Activated gamma-delta T cell treated with anti-CD3 and anti-CD28 coated beads, Interleukin-2, amount 50 U/mL, for 16 hours (primary cell): Measurements from ENCODE around the gene ARL15.
A peak's percentile ranks its signal among the peaks of the same experiment; 100 is the strongest.
"Not testable (repeated sequence)": the region's sequence is repeated elsewhere in the genome, so short reads cannot be mapped to it uniquely, and the experiment has no call there.

ENCODE experiments used
- DNase-seq: peaks from one replicate; pipeline ENCODE4 v3.0.0-alpha.2; 2020; ENCODE audit warnings: low read depth

Gene ARL15

GRCh38 chr5:54310433-54311175 is at the start of gene ARL15:
Gene ARL15, minus strand, starts transcription at chr5:54310573.
- DNase-seq = peak; percentile 95

DNA sequence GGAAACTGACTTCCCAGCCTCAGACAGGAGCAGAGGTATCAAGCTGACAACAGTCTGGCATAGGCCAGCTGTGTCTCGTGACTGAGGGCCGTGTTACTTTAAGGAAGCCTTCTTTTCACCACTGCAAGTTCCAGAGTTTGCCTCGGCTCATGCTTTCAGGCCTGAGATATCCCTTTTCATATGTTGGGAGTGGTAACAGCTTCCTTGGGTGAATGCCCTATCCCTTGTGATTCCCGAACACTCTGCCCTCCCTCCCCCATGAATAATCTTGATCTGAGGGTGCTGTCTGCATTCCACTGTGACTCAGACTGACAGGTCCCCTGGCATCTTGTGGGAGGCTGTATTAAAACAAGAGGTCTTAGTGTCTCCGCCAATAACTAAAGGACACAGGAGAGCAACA is 49.7 kb upstream of the ARL15 start:
- DNase-seq = no peak

DNA sequence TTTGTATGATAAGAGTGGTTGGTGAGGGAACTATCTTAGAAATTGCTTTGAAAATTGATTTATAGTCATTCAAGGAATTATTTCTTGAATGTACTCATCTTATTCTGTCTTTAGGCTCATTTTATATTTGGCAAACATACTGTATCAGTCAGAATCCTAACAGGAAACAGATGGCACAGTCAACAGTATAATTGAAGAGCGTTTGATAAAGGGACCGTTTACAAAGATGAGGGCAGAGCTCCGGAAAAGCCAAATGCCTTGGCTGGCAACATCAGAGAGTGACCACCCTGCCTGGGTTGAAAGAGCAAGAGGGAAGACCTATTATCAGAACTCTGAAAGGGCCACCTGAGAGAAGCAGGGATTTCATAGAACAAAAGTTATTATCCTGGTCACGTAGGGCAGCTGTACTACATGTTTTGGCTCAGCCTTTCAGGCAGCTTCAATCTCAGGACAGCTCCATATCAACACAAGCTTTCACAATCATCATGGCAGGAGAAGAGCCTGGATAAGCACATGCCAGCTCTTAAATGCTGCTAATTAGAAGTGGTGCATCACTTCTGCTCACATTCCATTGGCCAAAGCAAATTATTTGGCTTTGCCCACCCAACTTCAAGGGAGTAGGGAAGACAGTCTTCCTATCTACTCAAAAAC is 47.2 kb upstream of the ARL15 start:
- no peak for DNase-seq

DNA sequence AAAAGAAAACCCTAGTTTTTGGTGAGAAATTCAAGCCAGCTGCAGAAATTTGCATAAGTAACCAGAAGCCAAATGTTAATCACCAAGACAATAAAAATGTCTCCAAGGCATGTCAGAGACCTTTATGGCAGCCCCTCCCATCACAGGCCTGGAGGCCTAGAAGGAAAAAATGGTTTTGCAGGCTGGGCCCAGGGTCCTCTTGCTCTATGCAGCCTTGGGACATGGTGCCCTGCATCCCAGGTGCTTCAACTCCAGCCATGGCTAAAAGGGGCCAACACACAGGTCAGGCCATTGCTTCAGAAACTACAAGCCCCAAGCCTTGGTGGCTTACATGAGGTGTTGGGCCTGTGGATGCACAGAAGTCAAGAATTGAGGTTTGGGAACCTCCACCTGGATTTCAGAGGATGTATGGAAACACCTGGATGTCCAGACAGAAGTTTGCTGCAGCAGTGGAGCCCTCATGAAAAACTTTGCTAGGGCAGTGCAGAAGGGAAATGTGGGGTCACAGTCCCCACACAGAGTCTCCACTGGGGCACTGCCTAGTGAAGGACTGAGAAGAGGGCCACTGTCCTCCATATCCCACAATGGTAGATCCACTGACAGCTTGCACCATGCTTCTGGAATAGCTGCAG is 43.7 kb upstream of the ARL15 start:
- not testable (repeated sequence) for DNase-seq

DNA sequence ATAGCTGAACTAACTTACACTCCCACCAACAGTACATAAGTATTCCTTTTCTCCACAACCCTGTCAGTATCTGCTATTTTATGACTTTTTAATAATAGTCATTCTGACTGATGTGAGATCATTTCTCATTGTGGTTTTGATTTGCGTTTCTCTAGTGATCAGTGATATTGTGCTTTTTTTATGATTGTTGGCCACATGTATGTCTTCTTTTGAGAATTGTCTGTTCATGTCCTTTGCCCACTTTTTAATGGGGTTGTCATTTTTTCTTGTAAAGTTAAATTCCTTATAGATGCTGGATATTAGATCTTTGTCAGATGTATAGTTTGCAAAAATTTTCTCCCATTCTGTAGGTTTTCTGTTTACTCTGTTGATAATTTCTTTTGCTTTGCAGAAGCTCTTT is 42.2 kb upstream of the ARL15 start:
- DNase-seq = not testable (repeated sequence)

DNA sequence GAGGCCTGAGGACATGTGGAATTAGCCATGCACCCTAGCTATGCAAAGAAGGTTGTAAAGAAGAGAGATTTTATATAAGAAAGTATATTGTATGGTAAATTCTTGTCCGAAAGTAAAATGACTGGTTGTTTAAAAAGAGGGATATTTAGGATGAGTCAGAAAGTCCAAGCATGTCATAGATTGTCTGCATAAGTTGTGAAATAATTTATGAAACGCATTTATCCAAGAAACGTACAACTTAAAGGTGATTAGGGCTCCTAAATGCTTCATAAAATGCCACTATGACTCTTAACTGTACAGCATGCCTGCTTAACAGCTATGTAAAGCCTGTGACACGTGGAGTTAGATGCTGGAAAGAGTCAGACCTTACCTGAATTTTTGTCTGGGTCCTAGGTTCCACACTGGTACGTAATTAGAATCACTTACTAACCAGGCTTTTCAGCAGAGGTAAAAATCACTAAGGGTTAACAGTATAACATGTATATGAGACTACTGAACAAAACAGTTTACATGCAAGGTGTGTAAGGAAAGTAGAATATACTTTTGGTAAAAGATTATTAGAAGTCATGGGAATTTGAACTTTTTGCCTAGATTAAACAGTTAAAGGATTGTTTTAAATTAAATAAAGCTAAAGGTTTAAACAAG is 37.0 kb upstream of the ARL15 start:
- DNase-seq = no peak

DNA sequence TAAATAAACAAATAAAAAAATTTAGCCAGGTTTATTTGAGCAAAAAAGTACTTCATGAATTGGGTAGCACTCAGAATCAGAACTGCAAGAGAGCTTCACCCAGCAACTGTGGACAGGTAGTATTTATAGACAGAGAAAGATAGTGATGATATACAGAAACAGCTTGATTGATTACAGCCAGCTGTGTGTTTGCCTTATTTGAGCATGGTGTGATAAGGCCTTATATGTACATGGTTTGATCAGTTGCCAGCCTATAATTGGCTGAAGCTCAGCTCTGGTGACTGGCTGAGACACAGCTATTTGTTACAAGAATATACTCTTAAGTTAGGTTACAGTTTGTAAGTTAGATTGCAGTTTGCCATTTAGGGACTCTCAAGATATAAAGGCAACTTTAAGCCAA is 34.3 kb upstream of the ARL15 start:
- DNase-seq = no peak

DNA sequence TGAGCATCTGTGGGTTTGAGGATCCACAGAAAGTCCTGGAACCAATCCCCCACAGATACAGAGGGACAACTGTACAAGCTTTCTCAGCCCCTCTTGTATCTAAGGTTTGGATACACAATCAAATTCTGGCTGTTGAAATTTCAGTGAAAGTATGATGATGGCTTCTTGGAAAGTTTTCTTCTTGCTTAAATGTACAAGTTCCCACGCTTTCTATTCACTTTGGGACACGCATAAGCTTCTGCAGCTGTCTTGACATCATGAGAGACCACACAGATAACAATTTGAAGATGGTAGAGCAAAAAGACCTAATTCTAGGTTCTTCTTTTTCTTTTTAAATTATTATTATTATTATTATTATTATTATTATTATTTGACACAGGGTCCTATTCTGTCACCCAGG is 31.6 kb upstream of the ARL15 start:
- no peak for DNase-seq

DNA sequence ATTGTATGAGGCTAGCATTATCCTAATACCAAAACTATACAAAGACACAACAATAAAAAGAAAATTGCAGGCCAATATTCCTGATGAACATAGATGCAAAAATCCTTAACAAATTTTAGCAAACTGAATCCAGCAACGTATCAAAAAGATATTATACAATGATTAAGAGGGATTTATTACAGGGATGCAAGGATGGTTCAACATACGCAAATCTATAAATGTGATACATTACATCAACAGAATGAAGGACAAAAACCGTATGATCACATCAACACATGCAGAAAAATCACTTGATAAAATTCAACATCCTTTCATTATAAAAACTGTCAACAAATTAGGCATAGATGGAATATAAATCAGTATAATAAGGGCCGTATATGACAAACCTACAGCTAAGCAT is 27.1 kb upstream of the ARL15 start:
- no peak for DNase-seq

GRCh38 chr5:54332720-54333119 is 22.3 kb upstream of the ARL15 start:
- no peak for DNase-seq

DNA sequence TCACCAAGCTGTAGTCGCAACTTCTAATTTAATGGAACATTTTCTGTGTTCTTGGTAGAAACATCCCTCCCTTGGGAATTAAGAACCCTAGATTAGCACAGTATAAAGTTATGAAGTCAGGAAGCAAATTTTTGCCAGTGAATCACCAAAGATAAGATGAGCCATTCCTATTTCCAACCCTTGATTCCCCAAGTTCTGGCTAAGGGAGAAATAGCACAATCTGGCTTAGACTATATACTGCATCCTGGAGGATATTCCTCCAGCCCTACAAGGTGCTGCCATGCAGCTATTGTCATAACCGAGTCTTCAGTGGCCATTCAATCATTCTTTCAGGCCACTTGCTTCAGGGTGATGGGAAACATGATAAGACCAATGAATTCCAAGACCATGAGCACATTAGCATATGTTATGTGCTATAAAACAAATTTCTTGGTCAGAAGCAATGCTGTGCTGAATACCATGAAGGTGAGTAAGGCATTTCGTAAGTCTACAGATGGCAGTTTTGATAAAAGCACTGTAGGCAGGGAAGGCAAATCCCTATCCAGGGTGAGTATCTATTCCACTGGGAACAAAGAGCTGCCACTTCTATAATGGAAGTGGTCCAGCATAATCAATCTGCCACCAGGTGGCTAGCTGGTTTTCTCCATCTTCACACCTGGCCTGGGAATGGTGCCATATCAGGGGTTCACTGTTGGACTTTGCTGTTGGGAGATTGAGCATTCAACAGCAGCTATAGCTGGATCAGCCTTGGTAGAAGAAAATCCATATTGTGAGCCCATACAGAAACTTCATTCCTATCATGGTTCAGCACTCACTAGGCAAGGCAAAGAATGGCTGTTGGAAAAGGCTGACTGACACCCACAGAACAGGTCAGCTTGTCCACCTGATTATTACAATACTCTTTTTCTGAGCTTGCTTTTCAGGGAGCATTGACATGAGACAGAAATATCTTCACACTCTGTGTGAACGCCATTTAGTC is 19.6 kb upstream of the ARL15 start:
- DNase-seq = no peak

GRCh38 chr5:54326662-54327270 is 16.4 kb upstream of the ARL15 start:
- DNase-seq = no peak

DNA sequence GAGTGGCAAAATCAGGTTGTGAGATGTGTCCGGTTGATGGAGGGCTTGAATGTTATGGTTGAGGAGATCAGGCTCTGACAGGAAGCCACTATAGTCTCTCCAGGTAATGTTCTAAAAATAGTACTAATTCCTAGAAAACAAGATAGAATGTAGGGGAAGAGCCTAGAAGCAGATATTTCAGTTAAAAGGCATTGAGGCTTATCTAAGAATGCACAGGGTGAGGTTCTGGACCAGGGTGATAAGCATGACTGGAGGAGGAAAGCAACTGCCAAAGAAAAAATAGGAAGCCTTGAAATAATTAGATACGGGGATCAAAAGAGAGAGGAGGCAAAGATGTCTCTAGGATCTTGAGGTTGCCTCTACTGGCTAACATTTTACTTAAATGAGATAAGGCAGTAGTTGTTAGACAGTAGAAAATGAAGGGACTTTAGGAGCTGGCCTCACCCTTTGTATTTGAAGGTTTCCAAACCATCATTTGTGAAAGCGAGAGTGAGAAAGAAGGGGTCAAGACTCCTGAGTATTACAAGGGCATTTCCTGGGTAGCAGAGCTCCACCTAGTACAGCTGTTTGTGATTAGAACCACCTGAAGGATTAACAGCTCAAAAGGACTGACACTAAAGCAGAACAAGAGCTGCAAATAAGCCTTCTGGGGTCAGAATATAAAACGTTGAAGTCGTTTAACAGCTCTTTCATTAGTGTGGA is 15.4 kb upstream of the ARL15 start:
- DNase-seq = no peak

DNA sequence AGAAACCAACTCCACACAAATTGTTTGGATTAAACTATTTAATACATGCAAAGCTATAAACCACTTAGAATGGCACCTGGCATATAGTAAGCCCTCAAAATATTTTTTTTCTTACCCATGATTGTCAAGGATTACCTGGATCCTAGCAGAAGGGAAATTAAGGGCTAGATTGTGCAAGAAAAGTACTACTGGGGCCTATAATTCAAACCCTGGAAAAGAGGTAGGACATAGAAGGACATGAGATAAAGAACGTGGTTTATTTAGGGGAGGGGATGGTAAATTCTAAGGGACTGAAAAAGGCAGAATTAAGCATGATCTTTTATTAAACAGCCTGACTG is 14.9 kb upstream of the ARL15 start:
- no peak for DNase-seq

DNA sequence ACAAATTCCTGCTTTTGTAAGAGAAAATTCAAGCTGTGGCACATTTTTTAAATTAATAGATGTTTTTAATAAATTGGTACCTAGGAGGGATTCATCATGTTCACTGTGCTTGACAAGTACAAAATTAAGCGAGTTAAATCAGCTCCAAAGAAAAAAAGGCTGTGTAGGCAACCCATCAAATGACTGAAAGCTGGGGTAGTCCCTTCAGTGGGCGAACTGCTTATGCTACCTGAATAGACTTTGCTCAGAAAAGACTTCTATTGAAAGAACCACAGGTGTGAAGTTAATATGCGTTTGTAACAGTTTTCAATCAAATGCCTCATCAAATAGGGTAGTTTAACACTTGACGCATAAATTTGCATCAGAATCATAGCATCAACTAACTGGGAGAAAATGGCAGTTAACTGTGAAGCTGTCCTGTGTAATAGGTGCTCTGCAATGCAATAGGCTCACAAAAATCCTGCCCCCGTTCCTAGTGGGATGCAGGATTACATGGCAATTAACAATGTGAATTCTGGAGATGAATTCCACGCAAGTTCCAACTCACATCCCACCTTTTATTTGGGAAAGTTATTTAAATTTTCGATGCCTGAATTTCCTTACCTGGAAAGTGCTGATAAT is 14.4 kb upstream of the ARL15 start:
- DNase-seq = no peak

DNA sequence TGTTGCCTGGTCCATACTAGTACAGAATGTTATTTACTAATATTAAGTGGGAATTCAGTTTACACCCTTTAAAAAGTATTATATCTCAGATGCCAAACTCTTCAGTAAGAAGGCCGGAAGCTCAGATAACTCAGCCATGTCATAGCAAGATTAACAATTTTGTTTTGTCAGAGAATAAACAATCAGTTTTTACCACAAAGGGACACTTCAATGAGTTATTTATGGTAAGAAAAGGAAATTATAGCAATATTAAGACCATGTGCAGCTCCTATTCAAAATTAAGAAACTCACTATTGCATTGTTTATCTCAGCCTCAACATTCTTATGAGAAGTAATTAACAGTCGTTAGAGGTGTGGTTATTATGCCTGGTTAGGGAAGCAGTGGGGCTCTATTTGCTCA is 13.1 kb upstream of the ARL15 start:
- DNase-seq = no peak

- no peak for DNase-seq
Observed at GRCh38 chr5:54320256-54320655, 9.9 kb upstream of the ARL15 start.

- no peak for DNase-seq
Observed at GRCh38 chr5:54317511-54318260, 7.3 kb upstream of the ARL15 start.

- no peak for DNase-seq
Observed at GRCh38 chr5:54315736-54316528, 5.6 kb upstream of the ARL15 start.
